GM08714 (cell line): ENCODE data around the gene ZBTB48.

Source experiments
- H3K4me3 ChIP-seq: fragments of 200-500 bp; sonication (Bioruptor generic); 2 replicates; pipeline ENCODE4 v1.5.1; 2014; ENCODE audit warnings: mild to moderate bottlenecking, low read length, inconsistent platforms
- ZNF274 ChIP-seq: IDR thresholded peaks from 2 replicates; pipeline ENCODE4 v1.6.1; 2012; ENCODE audit warnings: mild to moderate bottlenecking, low read depth, low read length

ZBTB48 gene

DNA sequence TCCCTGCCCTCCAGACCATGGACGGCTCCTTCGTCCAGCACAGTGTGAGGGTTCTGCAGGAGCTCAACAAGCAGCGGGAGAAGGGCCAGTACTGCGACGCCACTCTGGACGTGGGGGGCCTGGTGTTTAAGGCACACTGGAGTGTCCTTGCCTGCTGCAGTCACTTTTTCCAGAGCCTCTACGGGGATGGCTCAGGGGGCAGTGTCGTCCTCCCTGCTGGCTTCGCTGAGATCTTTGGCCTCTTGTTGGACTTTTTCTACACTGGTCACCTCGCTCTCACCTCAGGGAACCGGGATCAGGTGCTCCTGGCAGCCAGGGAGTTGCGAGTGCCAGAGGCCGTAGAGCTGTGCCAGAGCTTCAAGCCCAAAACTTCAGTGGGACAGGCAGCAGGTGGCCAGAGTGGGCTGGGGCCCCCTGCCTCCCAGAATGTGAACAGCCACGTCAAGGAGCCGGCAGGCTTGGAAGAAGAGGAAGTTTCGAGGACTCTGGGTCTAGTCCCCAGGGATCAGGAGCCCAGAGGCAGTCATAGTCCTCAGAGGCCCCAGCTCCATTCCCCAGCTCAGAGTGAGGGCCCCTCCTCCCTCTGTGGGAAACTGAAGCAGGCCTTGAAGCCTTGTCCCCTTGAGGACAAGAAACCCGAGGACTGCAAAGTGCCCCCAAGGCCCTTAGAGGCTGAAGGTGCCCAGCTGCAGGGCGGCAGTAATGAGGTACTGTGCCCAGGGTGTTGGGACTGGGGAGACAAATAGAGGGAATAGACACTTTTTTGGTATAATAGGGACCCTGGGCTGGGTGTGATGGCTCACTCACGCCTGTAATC, 1.0 kb downstream of the ZBTB48 start:
- peak overlapping the region; percentile 78 for H3K4me3 ChIP-seq
- no peak for TF ChIP-seq ZNF274

DNA sequence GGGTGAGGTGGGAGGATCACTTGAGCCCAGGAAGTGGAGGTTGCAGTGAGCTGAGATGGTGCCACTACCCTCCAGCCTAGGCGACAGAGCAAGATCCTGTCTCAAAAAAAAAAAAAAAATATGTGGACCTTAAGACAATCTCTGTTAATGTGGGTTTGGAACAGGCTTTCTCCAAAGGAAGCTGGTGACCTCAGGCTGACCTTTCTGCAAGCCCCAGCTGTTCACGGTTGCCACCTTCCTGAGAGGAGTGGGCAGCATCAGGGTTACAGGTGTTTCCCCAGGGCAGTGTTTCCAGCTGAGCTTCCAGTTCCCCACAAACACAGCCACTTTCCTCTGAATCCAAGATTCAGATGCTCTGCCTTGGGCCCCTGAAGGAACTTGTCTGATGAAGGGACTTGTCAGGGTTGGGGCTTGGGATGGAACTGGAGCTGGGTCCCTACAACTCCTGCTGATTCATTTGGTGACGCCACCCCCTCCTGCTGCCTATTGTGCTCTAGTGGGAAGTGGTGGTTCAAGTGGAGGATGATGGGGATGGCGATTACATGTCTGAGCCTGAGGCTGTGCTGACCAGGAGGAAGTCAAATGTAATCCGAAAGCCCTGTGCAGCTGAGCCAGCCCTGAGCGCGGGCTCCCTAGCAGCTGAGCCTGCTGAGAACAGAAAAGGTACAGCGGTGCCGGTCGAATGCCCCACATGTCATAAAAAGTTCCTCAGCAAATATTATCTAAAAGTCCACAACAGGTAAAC, 1.9 kb downstream of the ZBTB48 start:
- TF ChIP-seq ZNF274 = no peak
- H3K4me3 ChIP-seq = peak overlapping the region; percentile 1; the same call in 1 of the 2 replicates

DNA sequence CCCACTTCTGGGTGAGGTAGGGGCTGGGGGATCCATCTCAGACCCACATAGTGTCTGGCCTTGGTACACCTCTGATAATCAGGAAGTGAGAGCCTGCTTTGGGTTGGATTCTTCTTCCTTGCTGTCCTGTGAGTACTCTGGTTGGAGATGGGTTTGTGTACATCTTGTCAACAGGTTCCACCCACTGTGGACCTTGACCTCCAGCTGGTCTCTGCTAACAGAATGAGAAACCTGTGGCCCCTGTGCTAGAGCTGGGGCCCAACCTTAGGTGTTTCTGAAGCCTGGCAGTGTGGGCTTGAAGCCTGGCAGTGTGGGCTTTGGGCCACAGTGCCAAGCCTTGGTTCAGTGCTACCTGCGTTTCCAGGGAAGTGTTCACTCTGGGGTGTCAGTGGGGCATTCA, 2.6 kb downstream of the ZBTB48 start:
- no peak for TF ChIP-seq ZNF274
- no peak overlapping the region; the same call in 1 of the 2 replicates for H3K4me3 ChIP-seq

DNA sequence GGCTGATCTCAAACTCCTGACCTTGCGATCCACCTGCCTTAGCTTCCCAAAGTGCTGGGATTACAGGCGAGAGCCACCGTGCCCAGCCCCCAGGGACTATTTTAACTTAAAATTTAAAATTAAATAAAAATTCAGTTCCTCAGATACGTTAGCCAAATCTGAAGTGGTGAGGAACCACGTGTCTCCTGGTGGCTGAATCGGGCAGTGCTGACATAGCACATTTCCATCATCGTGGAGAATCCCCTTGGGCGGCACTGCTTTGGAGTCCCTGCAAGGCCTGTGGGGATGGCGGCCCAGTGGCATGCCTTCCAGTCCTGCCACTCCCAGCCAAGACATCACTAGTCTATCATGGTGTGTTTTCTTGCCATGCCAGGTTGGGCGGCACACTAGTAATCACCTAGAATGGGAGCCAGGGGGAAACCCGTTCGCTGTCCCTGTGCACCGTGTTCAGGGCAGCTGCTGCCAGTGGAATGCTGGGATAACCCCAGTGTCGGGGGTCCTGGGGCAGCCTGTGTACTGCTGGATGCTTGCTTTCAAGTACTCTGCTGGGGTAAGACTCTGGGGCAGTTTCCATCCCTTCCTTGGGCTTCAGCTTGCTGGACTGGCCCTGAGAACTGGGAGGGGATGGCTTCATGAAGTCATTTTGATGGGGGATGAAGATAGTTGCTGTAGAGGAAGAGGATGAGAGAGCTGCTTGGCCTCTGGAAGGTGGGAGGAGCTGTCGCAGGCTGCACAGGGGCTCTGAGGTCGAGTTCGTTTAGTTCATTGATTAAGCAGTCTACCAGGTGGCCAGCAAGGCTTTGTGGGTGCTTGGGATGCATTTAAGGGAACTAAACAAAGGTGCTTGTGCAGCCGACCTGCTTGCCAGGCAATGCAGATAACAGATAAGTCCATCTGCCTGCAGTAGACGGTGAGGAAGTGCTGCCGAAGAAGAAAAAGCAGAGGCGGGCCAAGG, 4.6 kb downstream of the ZBTB48 start:
- no peak for TF ChIP-seq ZNF274
- no peak overlapping the region for H3K4me3 ChIP-seq

DNA sequence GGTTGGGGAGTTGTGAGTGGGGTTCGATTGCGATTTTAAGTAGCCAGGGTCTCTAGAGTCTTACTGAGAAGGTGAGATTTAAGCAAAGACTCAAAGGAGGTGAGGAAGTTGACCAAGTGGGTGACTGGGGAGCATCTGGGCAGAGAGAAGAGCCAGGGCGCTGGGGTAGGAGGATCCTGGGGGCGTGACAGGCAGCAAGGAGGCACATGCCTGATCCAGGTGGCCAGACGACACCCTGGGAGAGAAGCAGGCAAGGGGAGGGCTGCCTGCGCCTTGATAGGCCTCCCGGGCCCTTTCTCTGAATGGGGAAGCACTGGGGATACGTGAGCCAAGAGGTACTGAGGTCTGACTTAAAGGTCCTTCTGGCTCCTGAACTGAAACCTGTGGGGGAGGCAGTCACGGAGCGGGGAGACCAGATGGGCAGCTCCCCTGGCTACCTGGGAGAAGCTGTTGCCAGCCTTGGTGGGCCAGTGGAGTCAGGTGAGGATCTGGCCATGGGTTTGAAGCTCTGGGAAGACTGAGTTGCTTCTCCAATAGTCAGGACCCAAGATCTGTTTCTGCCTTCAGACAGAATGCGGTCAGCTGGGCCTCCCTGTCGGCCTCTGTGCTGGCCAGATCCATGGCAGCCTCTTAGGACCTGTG, 5.4 kb downstream of the ZBTB48 start:
- H3K4me3 ChIP-seq = no peak overlapping the region
- TF ChIP-seq ZNF274 = no peak

DNA sequence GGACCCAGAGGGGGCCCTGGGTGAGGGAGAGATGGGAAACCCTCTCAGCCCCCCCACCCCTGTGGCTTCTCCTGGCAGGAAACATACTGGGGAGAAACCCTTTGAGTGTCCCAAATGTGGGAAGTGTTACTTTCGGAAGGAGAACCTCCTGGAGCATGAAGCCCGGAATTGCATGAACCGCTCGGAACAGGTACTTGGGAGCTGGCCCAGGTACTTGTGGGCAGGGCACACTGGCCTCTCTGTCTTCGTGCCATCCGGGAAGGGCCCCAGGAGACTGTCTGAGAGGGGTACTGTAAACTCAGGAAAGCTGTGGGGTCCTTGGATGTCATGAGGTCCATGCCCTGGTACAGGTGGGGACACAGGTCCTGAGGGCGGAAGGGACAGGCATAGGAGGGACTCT, 6.0 kb downstream of the ZBTB48 start:
- no peak overlapping the region for H3K4me3 ChIP-seq
- TF ChIP-seq ZNF274 = no peak

DNA sequence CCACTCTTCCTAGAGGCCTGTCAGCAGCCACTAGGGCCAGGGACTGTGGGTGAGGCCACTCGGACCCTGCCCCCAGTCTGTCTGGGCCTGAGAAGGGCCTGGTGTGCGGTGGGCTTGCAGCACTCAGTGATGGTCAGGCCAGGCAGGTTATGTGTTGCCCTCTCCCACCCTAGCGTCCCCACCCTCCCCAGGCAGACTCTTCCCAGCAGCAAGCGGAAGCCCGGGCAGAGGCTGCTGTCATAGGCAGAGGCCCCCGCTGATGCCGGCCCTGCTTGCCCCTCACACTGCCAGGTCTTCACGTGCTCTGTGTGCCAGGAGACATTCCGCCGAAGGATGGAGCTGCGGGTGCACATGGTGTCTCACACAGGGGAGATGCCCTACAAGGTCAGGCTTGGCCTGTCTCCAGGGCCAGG, 6.6 kb downstream of the ZBTB48 start:
- no peak overlapping the region for H3K4me3 ChIP-seq
- TF ChIP-seq ZNF274 = no peak

DNA sequence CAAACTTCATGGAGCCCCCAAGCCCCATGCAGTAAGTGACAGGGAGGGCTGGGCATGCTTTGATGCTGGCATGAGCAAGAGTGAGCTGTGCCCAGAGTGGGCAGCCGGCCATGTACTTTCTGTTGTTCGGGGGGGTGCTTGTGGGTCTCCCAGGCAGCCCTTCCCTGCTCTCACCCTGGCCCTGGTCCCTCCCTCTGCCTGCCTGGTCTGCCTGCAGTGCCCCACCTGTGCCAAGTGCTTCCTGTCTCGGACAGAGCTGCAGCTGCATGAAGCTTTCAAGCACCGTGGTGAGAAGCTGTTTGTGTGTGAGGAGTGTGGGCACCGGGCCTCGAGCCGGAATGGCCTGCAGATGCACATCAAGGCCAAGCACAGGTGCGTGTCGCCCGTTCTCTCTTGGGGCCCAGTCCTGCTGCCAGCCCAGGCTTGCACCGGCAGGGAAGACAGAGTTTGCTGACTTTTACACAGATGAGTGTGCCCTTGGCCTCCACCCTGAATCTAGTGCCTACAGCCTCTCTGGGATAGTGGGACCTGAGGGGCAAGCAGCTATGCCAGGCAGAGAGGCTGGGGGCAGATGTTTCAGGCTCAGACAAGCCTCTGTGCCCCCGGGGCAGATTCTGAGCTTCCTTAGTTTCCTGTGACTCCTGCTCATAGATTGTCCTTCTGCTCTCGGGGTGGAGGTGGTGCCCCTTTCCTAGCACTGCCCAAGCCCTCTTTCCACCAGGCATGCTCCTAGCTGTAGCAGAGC, 7.6 kb downstream of the ZBTB48 start:
- no peak overlapping the region for H3K4me3 ChIP-seq
- no peak for TF ChIP-seq ZNF274

DNA sequence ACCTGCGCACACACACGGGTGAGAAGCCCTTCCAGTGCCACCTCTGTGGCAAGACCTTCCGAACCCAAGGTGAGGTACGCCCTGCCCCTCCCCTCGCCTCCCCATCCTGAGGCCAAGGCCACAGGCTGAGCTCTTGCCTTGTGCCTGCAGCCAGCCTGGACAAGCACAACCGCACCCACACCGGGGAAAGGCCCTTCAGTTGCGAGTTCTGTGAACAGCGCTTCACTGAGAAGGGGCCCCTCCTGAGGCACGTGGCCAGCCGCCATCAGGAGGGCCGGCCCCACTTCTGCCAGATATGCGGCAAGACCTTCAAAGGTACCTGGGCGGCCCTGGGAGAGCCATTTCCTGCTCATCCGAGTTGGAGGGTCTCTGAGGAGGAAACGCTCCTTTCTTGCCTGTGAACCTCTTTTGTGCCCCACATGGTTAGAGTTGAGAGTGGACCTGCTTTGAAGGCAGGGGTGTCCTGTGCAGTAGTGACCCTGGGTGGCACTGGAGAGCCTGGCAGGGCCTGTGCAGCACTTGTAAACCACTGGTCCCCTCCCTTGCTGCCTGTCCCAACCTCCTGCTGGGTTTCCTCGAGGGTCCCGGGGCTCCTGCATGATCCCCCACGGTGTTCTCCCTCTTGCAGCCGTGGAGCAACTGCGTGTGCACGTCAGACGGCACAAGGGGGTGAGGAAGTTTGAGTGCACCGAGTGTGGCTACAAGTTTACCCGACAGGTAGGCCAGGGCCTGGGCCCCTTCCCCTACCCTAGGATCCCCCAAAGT, 8.5 kb downstream of the ZBTB48 start:
- no peak overlapping the region for H3K4me3 ChIP-seq
- no peak for TF ChIP-seq ZNF274

DNA sequence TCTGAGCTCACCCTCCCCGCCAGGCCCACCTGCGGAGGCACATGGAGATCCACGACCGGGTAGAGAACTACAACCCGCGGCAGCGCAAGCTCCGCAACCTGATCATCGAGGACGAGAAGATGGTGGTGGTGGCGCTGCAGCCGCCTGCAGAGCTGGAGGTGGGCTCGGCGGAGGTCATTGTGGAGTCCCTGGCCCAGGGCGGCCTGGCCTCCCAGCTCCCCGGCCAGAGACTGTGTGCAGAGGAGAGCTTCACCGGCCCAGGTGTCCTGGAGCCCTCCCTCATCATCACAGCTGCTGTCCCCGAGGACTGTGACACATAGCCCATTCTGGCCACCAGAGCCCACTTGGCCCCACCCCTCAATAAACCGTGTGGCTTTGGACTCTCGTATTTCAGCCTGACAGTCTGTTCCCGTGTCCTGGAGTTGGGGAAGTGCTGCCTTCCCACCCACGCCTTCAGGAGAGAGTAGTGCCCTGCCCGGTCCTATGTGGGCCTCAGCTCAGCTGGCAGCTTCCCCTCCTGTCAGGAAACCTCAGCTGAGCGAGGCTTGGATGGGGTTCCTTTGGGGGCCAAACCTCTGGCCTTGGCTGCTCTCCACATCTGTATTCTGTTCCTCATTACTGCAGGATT, 9.2 kb downstream of the ZBTB48 start:
- H3K4me3 ChIP-seq = no peak overlapping the region
- no peak for TF ChIP-seq ZNF274

DNA sequence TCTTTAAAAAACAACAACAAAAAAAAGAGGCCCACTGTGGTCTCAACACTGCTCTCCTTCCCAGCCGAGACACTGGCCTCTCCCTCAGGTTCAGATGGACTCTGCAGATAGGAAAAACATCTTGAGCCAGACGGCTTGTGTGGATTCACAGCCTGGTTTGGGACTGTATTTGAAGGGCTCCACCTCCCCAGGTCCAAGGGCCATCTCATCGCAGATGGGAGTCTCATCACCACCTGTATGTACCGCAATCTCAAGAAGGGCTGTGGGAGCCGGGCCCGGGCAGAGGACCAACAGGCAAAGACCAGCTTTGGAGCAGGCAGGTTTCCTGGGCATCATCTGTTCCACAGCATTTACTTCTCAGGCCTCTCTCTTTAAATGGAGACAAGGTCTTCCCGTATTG, 10.3 kb downstream of the ZBTB48 start:
- no peak for TF ChIP-seq ZNF274
- H3K4me3 ChIP-seq = no peak overlapping the region

DNA sequence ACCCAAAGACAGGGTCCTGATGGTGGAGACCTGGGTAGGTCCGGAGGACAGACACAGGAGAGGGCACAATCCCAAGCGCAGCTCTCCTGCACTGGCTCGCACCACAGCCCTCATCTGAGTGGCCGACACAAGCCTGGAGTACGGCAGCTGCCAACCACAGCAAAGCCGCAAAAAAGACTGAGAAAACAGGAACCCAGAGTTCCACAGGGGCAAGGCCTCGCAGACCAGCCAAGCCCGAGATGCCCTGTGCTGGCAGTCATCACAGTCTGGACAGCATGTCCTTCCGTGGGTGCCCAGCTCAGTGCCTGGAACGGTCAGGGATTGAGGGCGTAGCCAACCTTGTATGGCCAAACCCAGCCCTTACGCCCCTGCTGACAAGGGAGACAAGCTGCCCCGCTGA, 11.4 kb downstream of the ZBTB48 start:
- no peak for TF ChIP-seq ZNF274
- H3K4me3 ChIP-seq = no peak overlapping the region
